Testis (tissue), 3 donors: ENCODE results near the gene WWC1. TPM values are rescaled to one million over a fixed set of nuclear protein-coding genes. Genes with fewer than 3 reads are reported as not detected.
"Not testable (repeated sequence)": the region's sequence is repeated elsewhere in the genome, so short reads cannot be mapped to it uniquely, and the experiment has no call there.

ENCODE experiments used
- DNase-seq: peaks from one replicate; pipeline ENCODE4 v3.0.0-alpha.2; 2019
- H3K27ac ChIP-seq, 2 donors: fragments of 200-600 bp; sonication (generic); one replicate each; pipeline ENCODE4 v1.5.1; 2019
- H3K27me3 ChIP-seq: fragments of 200-600 bp; sonication (generic); one replicate; pipeline ENCODE4 v1.5.1; 2019
- H3K36me3 ChIP-seq: fragments of 200-600 bp; sonication (generic); one replicate; pipeline ENCODE4 v1.5.1; 2017; ENCODE audit warnings: low read depth; ENCODE audit errors: missing control alignments
- H3K4me1 ChIP-seq: fragments of 200-600 bp; sonication (generic); one replicate; pipeline ENCODE4 v1.5.1; 2019
- H3K4me3 ChIP-seq, 2 donors: fragments of 200-600 bp; sonication (generic); one replicate each; pipeline ENCODE4 v1.5.1; 2017 to 2019
- H3K9me3 ChIP-seq: fragments of 200-600 bp; sonication (generic); one replicate; pipeline ENCODE4 v1.5.1; 2017
- POLR2A ChIP-seq: fragments of 450-650 bp; IDR thresholded peaks from one replicate; pipeline ENCODE4 v1.6.1; 2017; ENCODE audit warnings: antibody characterized with exemption, mild to moderate bottlenecking, moderate library complexity
- WGBS, 2 donors: methylation state at CpG; one replicate each; pipeline ENCODE4 v1.1.5; 2018; 5-methylcytosine and 5-hydroxymethylcytosine counted together
- intact Hi-C: fragments of 100-400 bp; cut with DNase I; formaldehyde crosslinking; loops from one replicate; pipeline ENCODE4 v1.15.1; 2023; ENCODE audit warnings: low total_unique reads
- polyA plus RNA-seq: library from polyadenylated mRNA; stranded (reverse); fragments of 350-450 nt; fragmentation: Illumina TruSeq; extraction: RNeasy Lipid Tissue Mini Kit (QIAGEN cat#74804); gene quantifications from one replicate; pipeline ENCODE4 v1.2.3, GENCODE V29; 2014; ENCODE audit warnings: low read depth, low replicate concordance; ENCODE audit not compliant: insufficient read depth
- total RNA-seq, 2 donors: library from RNA; depleted of rRNA; stranded (reverse); fragments of >200 nt; gene quantifications; one replicate each; pipeline ENCODE4 v1.2.3, GENCODE V29; 2016
- TF ChIP-seq, protein P1 (sequence below), 3 experiments: fragments of 450-650 bp in 2 of 3; fragments of 200-600 bp in 1 of 3; sonication (generic) in 1 of 3; IDR thresholded peaks; one replicate each; pipeline ENCODE4 v1.5.1; 2016 to 2019; ENCODE audit warnings: antibody characterized with exemption in 3 of 3, mild to moderate bottlenecking in 2 of 3, moderate library complexity in 1 of 3

The WWC1 gene
- total and polyA plus RNA-seq, 3 donors from 2014 or later = 3.7 to 6.0 (median 5.6) TPM

DNA sequence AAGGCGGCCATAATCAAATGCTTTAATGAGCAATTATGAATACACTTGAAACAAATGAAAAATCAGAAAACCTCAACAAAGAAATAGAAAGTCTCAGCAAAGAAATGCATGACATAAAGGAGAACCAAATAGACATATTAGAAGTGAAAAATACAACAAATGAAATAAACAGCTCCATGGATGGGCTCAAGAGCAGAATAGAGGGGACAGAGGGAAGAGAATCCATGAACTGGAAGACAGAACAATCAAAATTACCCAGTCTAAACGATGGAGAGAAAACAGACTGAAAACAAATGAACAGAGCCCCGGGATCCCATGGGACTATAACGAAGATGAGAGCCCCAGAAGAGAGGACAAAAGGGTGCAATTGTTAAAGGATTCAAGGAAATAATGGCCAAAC lies 6.6 kb upstream of the WWC1 start:
- DNase-seq = no peak
- H3K4me1 ChIP-seq = no peaks in the 10 kb centered on the region
- whole genome bisulfite sequencing, 2 donors = 79 to 87% methylated on average over 4 of the region's 4 CpGs
- H3K27me3 ChIP-seq = no peaks in the 10 kb centered on the region
- no peaks in the 10 kb centered on the region for H3K9me3 ChIP-seq
- intact Hi-C loops = no loop called here
- TF ChIP-seq, protein P1, sequence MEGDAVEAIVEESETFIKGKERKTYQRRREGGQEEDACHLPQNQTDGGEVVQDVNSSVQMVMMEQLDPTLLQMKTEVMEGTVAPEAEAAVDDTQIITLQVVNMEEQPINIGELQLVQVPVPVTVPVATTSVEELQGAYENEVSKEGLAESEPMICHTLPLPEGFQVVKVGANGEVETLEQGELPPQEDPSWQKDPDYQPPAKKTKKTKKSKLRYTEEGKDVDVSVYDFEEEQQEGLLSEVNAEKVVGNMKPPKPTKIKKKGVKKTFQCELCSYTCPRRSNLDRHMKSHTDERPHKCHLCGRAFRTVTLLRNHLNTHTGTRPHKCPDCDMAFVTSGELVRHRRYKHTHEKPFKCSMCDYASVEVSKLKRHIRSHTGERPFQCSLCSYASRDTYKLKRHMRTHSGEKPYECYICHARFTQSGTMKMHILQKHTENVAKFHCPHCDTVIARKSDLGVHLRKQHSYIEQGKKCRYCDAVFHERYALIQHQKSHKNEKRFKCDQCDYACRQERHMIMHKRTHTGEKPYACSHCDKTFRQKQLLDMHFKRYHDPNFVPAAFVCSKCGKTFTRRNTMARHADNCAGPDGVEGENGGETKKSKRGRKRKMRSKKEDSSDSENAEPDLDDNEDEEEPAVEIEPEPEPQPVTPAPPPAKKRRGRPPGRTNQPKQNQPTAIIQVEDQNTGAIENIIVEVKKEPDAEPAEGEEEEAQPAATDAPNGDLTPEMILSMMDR (IDR thresholded peaks at IDR 0.05) = no peak
- no peak for TF ChIP-seq POLR2A
- no peak overlapping the region for H3K27ac ChIP-seq
- H3K4me3 ChIP-seq = no peak overlapping the region
- no peaks in the 10 kb centered on the region for H3K36me3 ChIP-seq

- Histone ChIP-seq H3K4me1 (no peaks in the 10 kb centered on the region), H3K27me3 (no peaks in the 10 kb centered on the region), H3K4me3 (no peak overlapping the region), H3K36me3 (no peaks in the 10 kb centered on the region), H3K9me3 (no peaks in the 10 kb centered on the region), H3K27ac (no peak overlapping the region)
- intact Hi-C loops = no loop called here
- no peak for TF ChIP-seq POLR2A
- TF ChIP-seq, protein P1 (IDR thresholded peaks at IDR 0.05) = no peak
- WGBS, 2 donors = 87 to 88% methylated on average over 2 of the region's 2 CpGs
- DNase-seq = no peak
These were observed 5.7 kb upstream of the WWC1 start for GRCh38 chr5:168285696-168286095.

DNA sequence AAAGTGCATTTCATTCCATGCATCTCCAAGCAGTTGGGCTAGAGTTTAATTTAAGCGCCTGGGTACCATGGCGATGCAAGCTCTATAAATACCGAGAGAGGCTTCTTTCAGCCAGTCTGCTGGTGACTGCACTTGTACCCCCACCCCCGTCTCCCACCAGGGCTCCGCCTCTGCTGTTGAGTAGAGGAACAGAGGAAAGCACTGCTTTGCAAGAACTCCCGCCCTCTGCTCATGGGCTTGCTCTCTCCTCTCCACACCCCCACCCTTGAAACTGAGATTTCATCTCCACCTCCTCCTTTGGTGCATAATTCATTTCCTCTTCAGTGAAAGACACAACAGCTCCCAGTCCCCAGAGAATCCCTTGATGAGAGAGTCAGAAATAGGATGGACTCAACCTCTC lies 5.1 kb upstream of the WWC1 start:
- no peak overlapping the region for H3K4me3 ChIP-seq
- H3K36me3 ChIP-seq = no peaks in the 10 kb centered on the region
- intact Hi-C loops = no loop called here
- no peak for DNase-seq
- H3K27ac ChIP-seq = no peak overlapping the region
- TF ChIP-seq, protein P1 (IDR thresholded peaks at IDR 0.05) = no peak
- no peak for TF ChIP-seq POLR2A
- no peaks in the 10 kb centered on the region for H3K9me3 ChIP-seq
- H3K4me1 ChIP-seq = no peaks in the 10 kb centered on the region
- H3K27me3 ChIP-seq = no peaks in the 10 kb centered on the region
- 33 to 66% methylated on average over 6 of the region's 6 CpGs for WGBS, 2 donors

- H3K27me3 ChIP-seq, H3K36me3 ChIP-seq, H3K4me3 ChIP-seq, H3K27ac ChIP-seq, H3K9me3 ChIP-seq, DNase-seq, intact Hi-C loops, H3K4me1 ChIP-seq: not testable (repeated sequence)
- WGBS, 2 donors = 91% methylated on average over 5 of the region's 5 CpGs
These were observed 4.6 kb upstream of the WWC1 start for GRCh38 chr5:168286863-168287262.

DNA sequence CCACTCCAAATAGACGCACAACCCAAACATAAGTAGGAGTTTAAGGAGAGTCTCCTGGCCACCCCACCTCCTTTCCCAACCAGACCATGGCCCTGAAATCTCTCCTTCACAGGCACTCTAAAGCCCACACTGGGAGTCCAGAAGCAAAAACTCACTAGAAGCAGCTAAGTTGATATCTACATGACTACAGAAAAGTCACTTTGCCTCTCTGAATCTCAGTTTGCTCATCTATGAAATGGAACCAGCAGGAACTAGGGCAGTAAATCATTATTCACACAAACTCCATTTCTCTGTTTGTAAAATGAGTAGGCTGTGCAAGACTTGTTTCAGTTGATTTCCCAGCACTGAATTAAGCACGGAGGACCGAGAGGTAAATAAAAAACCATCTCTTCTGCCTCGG lies 4.1 kb upstream of the WWC1 start:
- no peak overlapping the region for H3K4me3 ChIP-seq
- no peaks in the 10 kb centered on the region for H3K36me3 ChIP-seq
- 89 to 92% methylated on average over 4 of the region's 4 CpGs for WGBS, 2 donors
- H3K27me3 ChIP-seq = no peaks in the 10 kb centered on the region
- DNase-seq = no peak
- intact Hi-C loops = no loop called here
- TF ChIP-seq, protein P1 (IDR thresholded peaks at IDR 0.05) = no peak
- no peaks in the 10 kb centered on the region for H3K9me3 ChIP-seq
- no peak overlapping the region for H3K27ac ChIP-seq
- H3K4me1 ChIP-seq = no peaks in the 10 kb centered on the region
